Memory B cell (primary cell): Measurements from ENCODE around the gene TAF4B.
"Not testable (repeated sequence)": the region's sequence is repeated elsewhere in the genome, so short reads cannot be mapped to it uniquely, and the experiment has no call there.

ENCODE experiments used
- ATAC-seq: fragments of 150-1000 bp; cut with Tn5 transposase; 2 replicates; pipeline ENCODE4 v1.10.0; 2021; ENCODE audit warnings: low read depth, mild to moderate bottlenecking, moderate library complexity
- DNase-seq, 2 donors: peaks; one replicate each; pipeline ENCODE4 v3.0.0; 2022; ENCODE audit warnings: low spot score in 2 of 2
- H3K27ac Mint-ChIP-seq: one replicate; pipeline ENCODE4 v1.8.0; 2022; ENCODE audit warnings: mild to moderate bottlenecking, moderate library complexity, mixed read lengths
- H3K27me3 Mint-ChIP-seq: one replicate; pipeline ENCODE4 v1.8.0; 2022; ENCODE audit warnings: mixed read lengths
- H3K36me3 Mint-ChIP-seq: one replicate; pipeline ENCODE4 v1.8.0; 2022; ENCODE audit warnings: mild to moderate bottlenecking, mixed read lengths
- H3K4me1 Mint-ChIP-seq: one replicate; pipeline ENCODE4 v1.8.0; 2022; ENCODE audit warnings: mixed read lengths
- H3K4me3 Mint-ChIP-seq: one replicate; pipeline ENCODE4 v1.8.0; 2022; ENCODE audit warnings: mild to moderate bottlenecking, moderate library complexity, mixed read lengths
- H3K9me3 Mint-ChIP-seq: one replicate; pipeline ENCODE4 v1.8.0; 2022; ENCODE audit warnings: mixed read lengths

TAF4B gene, protein sequence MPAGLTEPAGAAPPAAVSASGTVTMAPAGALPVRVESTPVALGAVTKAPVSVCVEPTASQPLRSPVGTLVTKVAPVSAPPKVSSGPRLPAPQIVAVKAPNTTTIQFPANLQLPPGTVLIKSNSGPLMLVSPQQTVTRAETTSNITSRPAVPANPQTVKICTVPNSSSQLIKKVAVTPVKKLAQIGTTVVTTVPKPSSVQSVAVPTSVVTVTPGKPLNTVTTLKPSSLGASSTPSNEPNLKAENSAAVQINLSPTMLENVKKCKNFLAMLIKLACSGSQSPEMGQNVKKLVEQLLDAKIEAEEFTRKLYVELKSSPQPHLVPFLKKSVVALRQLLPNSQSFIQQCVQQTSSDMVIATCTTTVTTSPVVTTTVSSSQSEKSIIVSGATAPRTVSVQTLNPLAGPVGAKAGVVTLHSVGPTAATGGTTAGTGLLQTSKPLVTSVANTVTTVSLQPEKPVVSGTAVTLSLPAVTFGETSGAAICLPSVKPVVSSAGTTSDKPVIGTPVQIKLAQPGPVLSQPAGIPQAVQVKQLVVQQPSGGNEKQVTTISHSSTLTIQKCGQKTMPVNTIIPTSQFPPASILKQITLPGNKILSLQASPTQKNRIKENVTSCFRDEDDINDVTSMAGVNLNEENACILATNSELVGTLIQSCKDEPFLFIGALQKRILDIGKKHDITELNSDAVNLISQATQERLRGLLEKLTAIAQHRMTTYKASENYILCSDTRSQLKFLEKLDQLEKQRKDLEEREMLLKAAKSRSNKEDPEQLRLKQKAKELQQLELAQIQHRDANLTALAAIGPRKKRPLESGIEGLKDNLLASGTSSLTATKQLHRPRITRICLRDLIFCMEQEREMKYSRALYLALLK

GRCh38 chr18:26226229-26227050 is at the start of gene TAF4B:
TSS of gene TAF4B (plus strand) at chr18:26226445. CDS start at chr18:26226934, 489 bp downstream.
- H3K36me3 Mint-ChIP-seq: no peaks in the 10 kb centered on the region
- ATAC-seq (peak; percentile 88), DNase-seq (peak; percentile 95 to 97)
- peaks cover 24% of the 10 kb centered on the region for H3K4me1 Mint-ChIP-seq
- H3K9me3 Mint-ChIP-seq: no peaks in the 10 kb centered on the region
- H3K27me3 Mint-ChIP-seq: no peaks in the 10 kb centered on the region
- H3K27ac Mint-ChIP-seq: peak within 1 kb of the TSS; percentile 98
- H3K4me3 Mint-ChIP-seq: peak within 1 kb of the TSS; percentile 96

DNA sequence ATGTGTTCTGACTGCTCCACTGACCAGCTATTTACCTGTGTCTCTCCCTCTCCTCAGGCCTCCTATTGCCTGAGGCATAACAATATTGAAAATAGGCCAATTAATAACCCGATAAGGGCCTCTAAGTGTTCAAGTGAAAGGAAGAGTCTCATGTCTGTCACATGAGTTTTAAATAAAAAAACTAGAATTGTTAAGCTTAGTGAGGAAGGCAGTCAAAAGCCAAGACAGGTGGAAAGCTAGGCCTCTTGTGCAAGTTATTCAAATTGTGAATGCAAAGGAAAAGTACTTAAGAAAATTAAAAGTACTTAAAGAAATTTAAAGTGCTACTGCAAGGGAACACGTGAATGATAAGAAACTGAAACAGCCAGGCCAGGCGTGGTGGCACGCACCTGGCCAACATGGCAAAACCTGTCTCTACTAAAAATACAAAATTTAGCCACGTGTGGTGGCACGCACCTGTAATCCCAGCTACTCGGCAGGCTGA is 44.9 kb upstream of the TAF4B start:
- no peak for DNase-seq
- Mint-ChIP-seq H3K27ac (peak overlapping the region; percentile 78), H3K9me3 (no peaks in the 10 kb centered on the region), H3K36me3 (no peaks in the 10 kb centered on the region), H3K27me3 (no peaks in the 10 kb centered on the region), H3K4me1 (peaks cover 9% of the 10 kb centered on the region), H3K4me3 (peak overlapping the region; percentile 73)
- peak; percentile 74 for ATAC-seq

DNA sequence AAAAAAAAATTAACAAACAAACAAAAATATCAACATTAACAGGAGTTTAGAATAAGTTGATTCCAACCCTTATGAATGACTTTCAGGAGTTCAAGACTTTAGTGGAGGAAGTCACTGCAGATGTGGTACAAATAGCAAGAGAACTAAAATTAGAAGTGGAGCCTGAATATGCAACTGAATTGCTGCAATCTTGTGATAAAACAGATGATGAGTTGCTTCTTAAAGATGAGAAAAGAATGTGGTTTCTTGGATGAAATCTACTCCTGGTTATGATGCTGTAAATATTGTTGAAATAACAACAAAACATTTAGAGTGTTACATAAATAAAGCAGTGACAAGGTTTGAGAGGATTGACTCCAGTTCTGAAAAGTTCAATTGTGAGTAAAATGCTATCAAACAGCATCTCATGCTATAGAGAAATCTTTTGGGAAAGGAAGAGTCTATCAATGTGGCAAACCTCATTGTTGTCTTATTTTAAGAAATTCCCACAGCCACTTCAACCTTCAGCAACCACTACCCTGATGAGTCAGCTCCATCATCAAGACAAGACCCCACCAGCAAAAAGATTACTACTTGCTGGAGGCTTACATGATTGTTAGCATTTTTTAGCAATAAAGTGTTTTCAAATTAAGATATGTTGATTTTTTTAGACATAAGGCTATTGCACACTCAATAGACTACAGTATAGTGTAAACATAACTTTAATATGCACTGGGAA is 42.7 kb upstream of the TAF4B start:
- no peak overlapping the region for H3K27ac Mint-ChIP-seq
- ATAC-seq: no peak

GRCh38 chr18:26185267-26185666 is 41.0 kb upstream of the TAF4B start:
- Mint-ChIP-seq H3K27me3 (no peaks in the 10 kb centered on the region), H3K36me3 (no peaks in the 10 kb centered on the region), H3K4me3 (no peak overlapping the region), H3K27ac (no peak overlapping the region), H3K4me1 (peaks cover 17% of the 10 kb centered on the region), H3K9me3 (no peaks in the 10 kb centered on the region)
- ATAC-seq: no peak
- no peak for DNase-seq

More for the DNA sequence above, 42.7 kb upstream of the TAF4B start:
- H3K4me1 Mint-ChIP-seq: peaks cover 9% of the 10 kb centered on the region
- no peak overlapping the region for H3K4me3 Mint-ChIP-seq
- DNase-seq: no peak
- no peaks in the 10 kb centered on the region for H3K36me3 Mint-ChIP-seq
- no peaks in the 10 kb centered on the region for H3K27me3 Mint-ChIP-seq
- no peaks in the 10 kb centered on the region for H3K9me3 Mint-ChIP-seq

- Mint-ChIP-seq H3K9me3 (no peaks in the 10 kb centered on the region), H3K4me3 (peak overlapping the region; percentile 61), H3K27ac (peak overlapping the region; percentile 86), H3K27me3 (no peaks in the 10 kb centered on the region), H3K36me3 (no peaks in the 10 kb centered on the region), H3K4me1 (peaks cover 17% of the 10 kb centered on the region)
- ATAC-seq (peak; percentile 93), DNase-seq (peak; percentile 36 to 57)
Measured at GRCh38 chr18:26190506-26190905, 35.7 kb upstream of the TAF4B start.

DNA sequence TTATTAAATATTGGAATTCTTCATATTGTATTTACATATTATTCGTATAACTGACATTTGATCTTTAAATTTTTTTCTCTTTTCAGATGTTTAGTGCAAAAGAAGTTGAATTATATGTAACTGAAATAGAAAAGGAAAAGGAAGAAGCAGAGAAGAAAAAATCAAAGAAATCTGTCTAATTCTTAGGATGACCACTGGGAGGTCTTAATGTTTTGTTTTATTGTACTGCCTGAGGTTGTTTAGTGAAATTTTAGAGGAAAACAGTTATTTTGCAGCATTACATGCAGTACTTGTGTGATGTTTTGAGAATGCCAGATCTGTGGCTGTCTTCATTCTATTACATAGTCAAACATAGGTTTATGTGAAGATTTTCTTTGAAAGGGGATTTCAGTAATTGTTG is 34.0 kb upstream of the TAF4B start:
- ATAC-seq: no peak
- H3K9me3 Mint-ChIP-seq: no peaks in the 10 kb centered on the region
- no peak overlapping the region for H3K4me3 Mint-ChIP-seq

GRCh38 chr18:26196605-26197004 is 29.6 kb upstream of the TAF4B start:
- H3K27me3 Mint-ChIP-seq: no peaks in the 10 kb centered on the region
- ATAC-seq: no peak

More for the DNA sequence above, 34.0 kb upstream of the TAF4B start:
- Mint-ChIP-seq H3K4me1 (peaks cover 17% of the 10 kb centered on the region), H3K36me3 (no peaks in the 10 kb centered on the region), H3K27me3 (no peaks in the 10 kb centered on the region), H3K27ac (no peak overlapping the region)
- no peak for DNase-seq

GRCh38 chr18:26202001-26202400 is 24.2 kb upstream of the TAF4B start:
- H3K9me3 Mint-ChIP-seq, H3K4me1 Mint-ChIP-seq, H3K27ac Mint-ChIP-seq, H3K27me3 Mint-ChIP-seq, H3K4me3 Mint-ChIP-seq, ATAC-seq, H3K36me3 Mint-ChIP-seq, DNase-seq: not testable (repeated sequence)

More at GRCh38 chr18:26196605-26197004, 29.6 kb upstream of the TAF4B start:
- no peak overlapping the region for H3K27ac Mint-ChIP-seq
- H3K4me3 Mint-ChIP-seq: no peak overlapping the region
- H3K36me3 Mint-ChIP-seq: no peaks in the 10 kb centered on the region
- no peak for DNase-seq
- H3K4me1 Mint-ChIP-seq: peaks cover 6% of the 10 kb centered on the region
- no peaks in the 10 kb centered on the region for H3K9me3 Mint-ChIP-seq

DNA sequence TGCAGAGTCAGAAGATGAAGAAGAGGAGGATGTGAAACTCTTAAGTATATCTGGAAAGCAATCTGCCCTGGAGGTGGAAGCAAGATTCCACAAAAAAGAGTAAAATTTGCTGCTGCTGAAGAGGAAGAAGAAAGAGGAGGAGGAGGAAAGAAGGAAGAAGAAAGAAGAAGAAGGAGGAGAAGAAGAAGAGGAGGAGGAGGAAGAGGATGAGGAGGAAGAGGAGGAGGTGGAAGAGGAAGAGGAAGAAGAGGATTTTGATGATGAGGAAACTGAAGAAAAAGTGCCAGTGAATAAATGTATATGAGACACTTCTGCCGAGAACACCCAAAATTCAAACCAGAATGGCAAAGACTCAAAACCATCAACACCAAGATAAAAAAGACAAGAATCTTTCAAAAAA is 20.9 kb upstream of the TAF4B start:
- ATAC-seq (no peak), DNase-seq (no peak)
- Mint-ChIP-seq H3K27ac (peak overlapping the region; percentile 62), H3K4me1 (peaks cover 8% of the 10 kb centered on the region), H3K36me3 (no peaks in the 10 kb centered on the region), H3K27me3 (no peaks in the 10 kb centered on the region), H3K9me3 (no peaks in the 10 kb centered on the region), H3K4me3 (no peak overlapping the region)

GRCh38 chr18:26206488-26206887 is 19.8 kb upstream of the TAF4B start:
- Mint-ChIP-seq H3K4me1 (peaks cover 8% of the 10 kb centered on the region), H3K36me3 (no peaks in the 10 kb centered on the region), H3K9me3 (no peaks in the 10 kb centered on the region), H3K27ac (no peak overlapping the region), H3K4me3 (no peak overlapping the region), H3K27me3 (no peaks in the 10 kb centered on the region)
- DNase-seq (no peak), ATAC-seq (no peak)

DNA sequence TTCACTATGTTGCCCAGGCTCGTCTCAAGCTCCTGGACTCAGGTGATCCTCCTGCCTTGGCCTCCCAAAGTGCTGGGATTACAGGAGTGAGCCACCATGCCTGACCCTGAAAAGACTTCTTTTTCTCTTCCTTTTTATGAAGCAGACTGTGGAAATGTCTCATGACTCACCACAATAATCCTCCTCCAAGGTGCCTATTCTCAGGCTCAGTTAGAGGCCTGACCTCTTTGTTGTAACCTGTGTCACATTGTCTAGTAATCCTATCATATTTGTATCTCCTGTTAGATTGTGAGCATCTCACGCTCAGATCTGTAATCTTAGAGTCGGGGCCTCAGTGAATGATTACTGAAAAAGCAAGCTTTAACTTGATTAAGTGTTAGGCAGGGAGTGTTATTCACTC is 18.3 kb upstream of the TAF4B start:
- H3K36me3 Mint-ChIP-seq: no peaks in the 10 kb centered on the region
- DNase-seq (no peak), ATAC-seq (no peak)
- peaks cover 8% of the 10 kb centered on the region for H3K4me1 Mint-ChIP-seq
- no peaks in the 10 kb centered on the region for H3K27me3 Mint-ChIP-seq
- no peak overlapping the region for H3K4me3 Mint-ChIP-seq
- no peaks in the 10 kb centered on the region for H3K9me3 Mint-ChIP-seq
- H3K27ac Mint-ChIP-seq: no peak overlapping the region

GRCh38 chr18:26208977-26209376 is 17.3 kb upstream of the TAF4B start:
- Mint-ChIP-seq H3K27me3 (no peaks in the 10 kb centered on the region), H3K4me1 (peaks cover 8% of the 10 kb centered on the region), H3K4me3 (no peak overlapping the region), H3K27ac (no peak overlapping the region), H3K9me3 (no peaks in the 10 kb centered on the region), H3K36me3 (no peaks in the 10 kb centered on the region)
- DNase-seq: no peak
- no peak for ATAC-seq

GRCh38 chr18:26210147-26210546 is 16.1 kb upstream of the TAF4B start:
- DNase-seq: no peak
- Mint-ChIP-seq H3K4me1 (peaks cover 11% of the 10 kb centered on the region), H3K36me3 (no peaks in the 10 kb centered on the region), H3K9me3 (no peaks in the 10 kb centered on the region), H3K27me3 (no peaks in the 10 kb centered on the region), H3K4me3 (no peak overlapping the region), H3K27ac (no peak overlapping the region)
- ATAC-seq: no peak
